ENCODE results near the gene NOXA1.

The NOXA1 gene

GRCh38 chr9:137459601-137460362 is 36.6 kb downstream of the NOXA1 start:
- TF ChIP-seq CTCF (IDR thresholded peaks at IDR 0.05; ENCODE audit: low read depth, low read length) = no peak
- in situ Hi-C loops (cut with HindIII; ENCODE audit: low sequenced_read_pairs) = no loop called here
- peak overlapping the region; percentile 28 for H3K4me3 ChIP-seq (ENCODE audit: low read depth, low read length)
- no peak for DNase-seq (ENCODE audit: low read depth, low spot score)

- no peak for TF ChIP-seq CTCF (IDR thresholded peaks at IDR 0.05; ENCODE audit: low read depth, low read length)
- in situ Hi-C loops (cut with HindIII; ENCODE audit: low sequenced_read_pairs) = no loop called here
- no peak for DNase-seq (ENCODE audit: low read depth, low spot score)
- no peak overlapping the region for H3K4me3 ChIP-seq (ENCODE audit: low read depth, low read length)
Observed at GRCh38 chr9:137460363-137461315, 37.4 kb downstream of the NOXA1 start.

- in situ Hi-C loops (cut with HindIII; ENCODE audit: low sequenced_read_pairs) = no loop called here
- DNase-seq (ENCODE audit: low read depth, low spot score) = no peak
- no peak overlapping the region for H3K4me3 ChIP-seq (ENCODE audit: low read depth, low read length)
- no peak for TF ChIP-seq CTCF (IDR thresholded peaks at IDR 0.05; ENCODE audit: low read depth, low read length)
Observed at GRCh38 chr9:137461316-137461662, 38.1 kb downstream of the NOXA1 start.

GRCh38 chr9:137461663-137462395 is 38.6 kb downstream of the NOXA1 start:
- in situ Hi-C loops (cut with HindIII; ENCODE audit: low sequenced_read_pairs) = no loop called here
- TF ChIP-seq CTCF (IDR thresholded peaks at IDR 0.05; ENCODE audit: low read depth, low read length) = no peak
- no peak overlapping the region for H3K4me3 ChIP-seq (ENCODE audit: low read depth, low read length)
- DNase-seq (ENCODE audit: low read depth, low spot score) = no peak

GRCh38 chr9:137462396-137462985 is 39.3 kb downstream of the NOXA1 start:
- no peak for TF ChIP-seq CTCF (IDR thresholded peaks at IDR 0.05; ENCODE audit: low read depth, low read length)
- no peak overlapping the region for H3K4me3 ChIP-seq (ENCODE audit: low read depth, low read length)
- no peak for DNase-seq (ENCODE audit: low read depth, low spot score)
- in situ Hi-C loops (cut with HindIII; ENCODE audit: low sequenced_read_pairs) = no loop called here

Measured in astrocyte of the spinal cord (primary cell).